GM21367 (cell line): ENCODE results near the gene ANKRD29.
A peak's percentile ranks its signal among the peaks of the same experiment; 100 is the strongest.
"Not testable (repeated sequence)": the region's sequence is repeated elsewhere in the genome, so short reads cannot be mapped to it uniquely, and the experiment has no call there.

Experiments
- ATAC-seq: cut with Tn5 transposase; IDR thresholded peaks from one replicate; pipeline ENCODE4 v1.9.1; 2021; ENCODE audit not compliant: unreplicated experiment

Gene ANKRD29

GRCh38 chr18:23645568-23646175 is 17.0 kb downstream of the ANKRD29 start:
- ATAC-seq = no peak

- ATAC-seq = no peak
Measured at GRCh38 chr18:23643815-23644490, 18.8 kb downstream of the ANKRD29 start.

GRCh38 chr18:23641937-23642666 is 20.6 kb downstream of the ANKRD29 start:
- no peak for ATAC-seq

- ATAC-seq = no peak
Measured at GRCh38 chr18:23641143-23641720, 21.5 kb downstream of the ANKRD29 start.

- no peak for ATAC-seq
Measured at GRCh38 chr18:23640052-23640451, 22.7 kb downstream of the ANKRD29 start.

- ATAC-seq = not testable (repeated sequence)
Measured at GRCh38 chr18:23636433-23636832, 26.3 kb downstream of the ANKRD29 start.

- ATAC-seq = no peak
Measured at GRCh38 chr18:23636071-23636399, 26.7 kb downstream of the ANKRD29 start.

GRCh38 chr18:23635283-23636070 is 27.2 kb downstream of the ANKRD29 start:
- ATAC-seq = no peak

- ATAC-seq = no peak
Measured at GRCh38 chr18:23634692-23635091, 28.0 kb downstream of the ANKRD29 start.

GRCh38 chr18:23632615-23633014 is 30.1 kb downstream of the ANKRD29 start:
- no peak for ATAC-seq

- ATAC-seq = no peak
Measured at GRCh38 chr18:23631746-23632145, 31.0 kb downstream of the ANKRD29 start.

- no peak for ATAC-seq
Measured at GRCh38 chr18:23631312-23631711, 31.4 kb downstream of the ANKRD29 start.

GRCh38 chr18:23629444-23629946 is 33.2 kb downstream of the ANKRD29 start:
- ATAC-seq = peak; percentile 56

GRCh38 chr18:23627970-23628369 is 34.7 kb downstream of the ANKRD29 start:
- ATAC-seq = no peak

GRCh38 chr18:23627321-23627720 is 35.4 kb downstream of the ANKRD29 start:
- no peak for ATAC-seq

GRCh38 chr18:23626451-23627279 is 36.0 kb downstream of the ANKRD29 start:
- no peak for ATAC-seq

- no peak for ATAC-seq
Measured at GRCh38 chr18:23623040-23623439, 39.7 kb downstream of the ANKRD29 start.

- no peak for ATAC-seq
Measured at GRCh38 chr18:23619388-23619881, 43.3 kb downstream of the ANKRD29 start.

GRCh38 chr18:23618862-23619387 is 43.8 kb downstream of the ANKRD29 start:
- ATAC-seq = no peak
